Dendritic cell treated with granulocyte-macrophage colony-stimulating factor and Interleukin-4, amounts not matched to agents 40 ng/mL and 50 ng/mL, for 4 days (primary cell): ENCODE measurements around the gene C8G.

ENCODE experiments used
- H3K27ac Mint-ChIP-seq: one replicate; pipeline ENCODE4 v1.8.0; 2022; ENCODE audit warnings: mild to moderate bottlenecking, mixed read lengths
- H3K27me3 Mint-ChIP-seq: one replicate; pipeline ENCODE4 v1.8.0; 2022; ENCODE audit warnings: mild to moderate bottlenecking, mixed read lengths
- H3K36me3 Mint-ChIP-seq: one replicate; pipeline ENCODE4 v1.8.0; 2022; ENCODE audit warnings: low read depth, mixed read lengths
- H3K4me1 Mint-ChIP-seq: one replicate; pipeline ENCODE4 v1.8.0; 2022; ENCODE audit warnings: low read depth, mixed read lengths
- H3K4me3 Mint-ChIP-seq: one replicate; pipeline ENCODE4 v1.8.0; 2022; ENCODE audit warnings: mild to moderate bottlenecking, moderate library complexity, mixed read lengths
- H3K9me3 Mint-ChIP-seq: one replicate; pipeline ENCODE4 v1.8.0; 2022; ENCODE audit warnings: mixed read lengths
- intact Hi-C: fragments of 100-400 bp; cut with micrococcal nuclease; formaldehyde crosslinking; loops from one replicate; pipeline ENCODE4 v1.15.0; 2022

The C8G gene

DNA sequence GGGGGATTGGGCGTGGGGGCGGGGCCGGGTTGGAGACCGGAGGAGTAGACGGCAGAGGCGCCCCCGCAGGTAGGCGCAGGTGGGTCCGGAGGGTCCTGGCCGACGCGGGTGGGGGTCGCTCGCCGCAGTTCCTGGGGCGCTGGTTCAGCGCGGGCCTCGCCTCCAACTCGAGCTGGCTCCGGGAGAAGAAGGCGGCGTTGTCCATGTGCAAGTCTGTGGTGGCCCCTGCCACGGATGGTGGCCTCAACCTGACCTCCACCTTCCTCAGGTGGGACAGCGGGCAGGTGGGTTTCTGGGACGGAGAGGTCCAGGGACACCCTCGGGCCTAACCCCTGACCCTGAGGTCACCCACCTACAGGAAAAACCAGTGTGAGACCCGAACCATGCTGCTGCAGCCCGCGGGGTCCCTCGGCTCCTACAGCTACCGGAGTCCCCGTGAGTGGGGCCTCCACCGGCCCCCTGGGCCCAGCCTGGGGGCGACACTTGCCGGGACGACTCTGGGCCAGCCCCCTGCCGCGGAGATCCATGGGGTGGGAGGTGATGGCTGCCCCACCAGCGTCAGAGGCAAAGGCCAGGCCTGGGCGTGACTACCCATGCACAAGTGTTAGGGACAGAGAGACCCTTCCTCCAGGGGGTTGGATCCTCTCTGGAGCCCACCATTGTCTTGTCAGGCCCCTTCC lies 34.0 kb downstream of the C8G start:
- Mint-ChIP-seq H3K4me1 (peaks cover 31% of the 10 kb centered on the region), H3K4me3 (no peak overlapping the region), H3K27ac (no peak overlapping the region), H3K9me3 (no peaks in the 10 kb centered on the region), H3K27me3 (peaks cover 75% of the 10 kb centered on the region), H3K36me3 (no peaks in the 10 kb centered on the region)
- intact Hi-C loops: loop anchor here (1.0 kb wide), 1 partner anchor 13 kb away; the partner anchor contains the start of gene PAXX

DNA sequence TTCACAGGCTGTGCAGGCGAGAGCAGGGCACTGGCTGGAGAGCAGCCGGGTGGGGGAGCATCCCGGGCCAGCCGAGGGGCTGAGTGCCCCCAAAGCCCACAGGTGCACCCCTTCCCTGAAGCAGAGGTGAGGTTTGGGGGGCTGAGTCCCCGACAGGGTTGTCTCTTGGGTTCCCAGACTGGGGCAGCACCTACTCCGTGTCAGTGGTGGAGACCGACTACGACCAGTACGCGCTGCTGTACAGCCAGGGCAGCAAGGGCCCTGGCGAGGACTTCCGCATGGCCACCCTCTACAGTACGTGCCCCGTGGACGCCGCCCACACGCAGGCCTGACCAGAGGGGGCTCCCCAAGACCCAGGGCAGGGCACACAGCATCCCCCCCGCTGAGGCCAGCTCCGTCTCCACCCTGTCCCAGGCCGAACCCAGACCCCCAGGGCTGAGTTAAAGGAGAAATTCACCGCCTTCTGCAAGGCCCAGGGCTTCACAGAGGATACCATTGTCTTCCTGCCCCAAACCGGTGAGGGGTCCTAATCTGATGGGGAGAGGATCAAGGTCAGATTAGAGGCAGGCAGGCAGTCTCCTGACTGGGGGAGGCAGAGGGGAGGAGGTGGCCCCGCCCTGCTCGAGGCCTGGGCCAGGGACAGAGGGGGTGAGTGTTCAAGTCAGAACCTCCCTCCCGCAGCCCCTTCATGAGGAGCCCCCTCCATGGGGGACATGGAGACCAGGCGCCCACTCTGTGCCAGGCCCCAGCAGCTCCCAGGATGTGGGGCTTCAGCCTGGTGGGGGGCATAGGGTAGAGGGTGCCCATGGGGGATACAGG lies 34.9 kb downstream of the C8G start:
- Mint-ChIP-seq H3K4me1 (peaks cover 25% of the 10 kb centered on the region), H3K27me3 (peaks cover 81% of the 10 kb centered on the region), H3K4me3 (no peak overlapping the region), H3K9me3 (no peaks in the 10 kb centered on the region), H3K36me3 (no peaks in the 10 kb centered on the region), H3K27ac (no peak overlapping the region)
- intact Hi-C loops: no loop called here

DNA sequence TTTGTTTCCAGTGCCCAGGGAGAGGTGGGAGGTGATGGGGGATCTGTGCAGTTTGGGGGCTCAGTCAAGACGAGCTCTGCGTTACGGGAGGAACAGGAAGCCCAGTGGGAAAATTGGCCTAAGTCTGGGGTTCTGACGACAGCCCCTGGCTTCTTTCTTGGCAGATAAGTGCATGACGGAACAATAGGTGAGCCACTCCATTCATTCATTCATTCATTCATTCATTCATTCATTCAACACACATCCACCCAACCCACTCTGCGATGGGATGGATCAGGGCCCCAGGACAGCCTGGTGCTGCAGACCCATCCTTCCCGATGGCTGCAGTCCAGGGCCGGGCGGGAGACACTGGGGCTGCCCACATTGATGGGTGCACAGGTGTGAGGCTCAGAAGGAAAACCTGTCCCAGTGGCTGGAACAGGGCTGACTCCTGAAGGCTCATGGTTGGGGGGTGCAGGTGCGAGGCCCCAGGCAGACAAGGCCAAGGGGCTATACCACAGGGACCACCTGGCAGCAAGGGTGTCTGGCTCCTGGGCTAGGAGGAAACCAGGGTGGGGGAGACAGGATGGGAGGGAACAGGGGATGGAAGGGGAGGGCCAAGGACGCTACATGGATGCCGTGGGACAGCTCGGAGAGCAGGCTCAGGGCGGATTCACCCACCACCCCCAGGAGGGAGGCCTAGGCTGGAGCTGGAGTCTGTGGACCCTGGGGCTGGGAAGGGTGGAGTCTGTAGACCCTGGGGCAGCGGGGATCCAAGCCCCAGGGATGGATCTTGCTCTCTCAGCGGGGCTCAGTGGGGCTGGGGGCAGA lies 35.8 kb downstream of the C8G start:
- Mint-ChIP-seq H3K27me3 (peaks cover 77% of the 10 kb centered on the region), H3K36me3 (no peaks in the 10 kb centered on the region), H3K4me3 (no peak overlapping the region), H3K4me1 (peaks cover 17% of the 10 kb centered on the region), H3K27ac (no peak overlapping the region), H3K9me3 (no peaks in the 10 kb centered on the region)
- intact Hi-C loops: no loop called here

DNA sequence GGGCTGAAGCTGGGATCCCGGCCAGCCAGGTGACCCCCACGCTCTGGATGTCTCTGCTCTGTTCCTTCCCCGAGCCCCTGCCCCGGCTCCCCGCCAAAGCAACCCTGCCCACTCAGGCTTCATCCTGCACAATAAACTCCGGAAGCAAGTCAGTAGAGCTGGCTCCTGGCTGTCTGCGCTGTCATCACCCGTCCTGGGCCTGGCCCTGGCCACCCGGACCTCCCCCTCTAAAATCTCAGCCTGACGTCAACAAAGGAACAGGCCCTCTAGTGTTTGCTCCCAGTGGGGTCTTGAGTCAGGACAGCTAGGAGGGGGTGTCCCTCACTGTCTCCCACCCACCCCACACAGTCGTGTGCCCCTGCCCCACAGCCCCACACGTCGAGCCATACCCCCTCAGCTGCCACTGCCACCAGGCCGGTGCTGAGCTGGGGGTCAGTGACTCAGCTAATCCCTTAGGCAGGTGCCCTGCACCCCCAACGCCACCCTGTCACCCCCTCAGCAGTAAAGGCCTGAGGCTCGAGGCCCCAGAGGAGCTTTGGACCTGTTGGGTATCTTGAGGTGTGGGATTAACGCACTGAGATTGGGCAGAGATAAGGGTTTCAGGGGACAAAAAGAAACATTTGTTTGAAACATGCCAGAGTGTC lies 36.7 kb downstream of the C8G start:
- no peaks in the 10 kb centered on the region for H3K9me3 Mint-ChIP-seq
- intact Hi-C loops: no loop called here
- H3K4me3 Mint-ChIP-seq: no peak overlapping the region
- H3K4me1 Mint-ChIP-seq: peaks cover 8% of the 10 kb centered on the region
- H3K27ac Mint-ChIP-seq: no peak overlapping the region
- H3K36me3 Mint-ChIP-seq: no peaks in the 10 kb centered on the region
- H3K27me3 Mint-ChIP-seq: peaks cover 77% of the 10 kb centered on the region

DNA sequence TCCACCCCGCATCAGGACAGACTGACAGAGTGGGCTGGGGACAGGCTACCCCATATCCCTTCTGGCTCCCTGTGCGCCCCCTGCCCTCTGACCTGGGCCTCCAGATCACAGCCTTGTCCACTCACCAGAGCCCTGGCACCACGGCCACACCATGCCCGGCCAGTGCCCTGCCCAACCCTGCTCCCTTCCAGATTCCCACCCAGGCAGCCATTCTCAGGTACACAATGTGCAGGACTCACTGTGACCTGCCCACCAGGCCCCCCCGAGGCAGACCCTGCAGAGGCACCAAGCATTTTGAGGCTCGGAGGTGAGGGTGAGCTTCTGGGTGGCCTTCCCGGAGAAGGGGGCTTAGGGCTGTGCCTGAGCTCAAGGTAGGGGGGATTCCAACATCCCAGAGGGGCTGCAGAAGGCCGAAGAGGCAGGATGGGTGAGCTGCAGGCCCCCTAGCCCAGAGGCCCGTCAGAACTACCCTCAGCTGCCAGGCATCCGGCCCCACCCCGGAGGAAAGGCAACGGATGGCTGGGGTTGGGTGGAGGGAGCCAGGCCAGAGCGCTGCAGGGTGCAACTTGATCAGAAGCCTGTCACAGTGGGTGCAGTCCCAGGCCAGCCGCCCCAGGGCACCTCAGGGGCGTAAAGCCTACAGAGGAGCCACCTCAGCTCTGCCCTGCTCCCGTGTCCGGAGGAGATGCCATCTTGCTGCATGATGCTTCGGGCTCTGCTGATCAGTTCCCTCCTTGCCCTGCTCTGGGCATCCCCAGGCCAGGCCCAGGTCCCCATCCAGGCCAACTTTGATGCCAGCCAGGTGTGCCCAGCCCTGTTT lies 37.4 kb downstream of the C8G start, which contains the start of gene LCNL1:
LCNL1 (plus strand) TSS at position 762 of the 820 bp plus-strand sequence. CDS start 594 bp downstream, outside the sequence.
- intact Hi-C loops: no loop called here
- peaks cover 77% of the 10 kb centered on the region for H3K27me3 Mint-ChIP-seq
- peaks cover 4% of the 10 kb centered on the region for H3K4me1 Mint-ChIP-seq
- H3K9me3 Mint-ChIP-seq: no peaks in the 10 kb centered on the region
- H3K27ac Mint-ChIP-seq: no peak within 1 kb of the TSS
- no peaks in the 10 kb centered on the region for H3K36me3 Mint-ChIP-seq
- no peak within 1 kb of the TSS for H3K4me3 Mint-ChIP-seq

DNA sequence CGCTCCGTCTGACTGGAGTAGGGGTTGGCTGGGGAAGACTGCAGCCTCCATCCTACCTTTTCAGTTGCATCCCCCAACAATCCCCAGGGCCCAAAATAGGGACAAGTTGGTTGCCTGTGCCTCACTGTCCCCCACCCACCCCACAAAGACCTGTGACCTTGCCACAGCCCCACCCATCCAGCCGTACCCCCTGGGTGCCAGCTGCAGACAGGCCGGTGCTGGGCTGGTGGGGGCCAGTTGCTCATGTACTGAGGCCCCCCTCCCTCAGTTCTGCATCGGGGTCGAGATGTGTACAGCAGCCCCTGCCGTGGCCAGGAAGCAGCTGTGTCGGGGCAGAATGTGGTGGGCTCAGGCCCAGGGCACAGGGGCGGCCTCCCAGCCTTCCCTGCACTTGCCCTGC lies 38.1 kb downstream of the C8G start:
- peaks cover 78% of the 10 kb centered on the region for H3K27me3 Mint-ChIP-seq
- no peaks in the 10 kb centered on the region for H3K36me3 Mint-ChIP-seq
- H3K4me3 Mint-ChIP-seq: no peak overlapping the region

DNA sequence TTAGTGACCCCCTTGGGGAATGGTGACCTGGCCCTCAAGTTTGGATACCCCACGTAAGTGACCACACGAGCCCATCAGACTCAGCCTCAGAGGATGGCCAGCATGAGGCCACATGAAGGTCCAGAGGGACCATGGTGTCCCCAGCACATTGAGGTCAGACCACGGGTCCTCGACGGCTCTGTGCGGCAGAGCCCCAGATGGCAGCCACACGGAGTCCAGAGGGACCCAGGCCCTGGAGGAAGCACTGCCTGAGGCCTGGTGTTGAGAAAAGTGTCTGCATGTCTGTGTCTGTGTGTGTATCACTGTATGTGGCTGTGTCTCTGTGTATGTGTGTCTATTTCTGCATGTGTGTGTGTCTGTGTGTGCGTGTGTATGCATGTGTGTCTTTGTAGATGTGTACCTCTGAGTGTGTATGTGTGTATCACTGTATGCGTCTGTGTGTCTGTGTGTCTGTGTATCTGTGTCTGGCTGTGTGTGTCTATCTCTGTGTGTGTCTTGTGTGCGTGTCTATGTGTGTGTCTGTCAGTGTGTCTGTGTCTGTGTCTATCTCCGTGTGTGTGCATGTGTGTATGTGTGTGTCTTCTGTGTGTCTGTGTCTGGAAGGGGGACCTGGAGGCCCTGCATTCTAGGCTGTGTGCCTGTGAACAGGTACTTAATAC lies 38.7 kb downstream of the C8G start:
- Mint-ChIP-seq H3K4me1 (no peaks in the 10 kb centered on the region), H3K27ac (no peak overlapping the region), H3K9me3 (no peaks in the 10 kb centered on the region), H3K36me3 (no peaks in the 10 kb centered on the region), H3K4me3 (no peak overlapping the region), H3K27me3 (peaks cover 81% of the 10 kb centered on the region)
- intact Hi-C loops: no loop called here

More for the DNA sequence above, 38.1 kb downstream of the C8G start:
- intact Hi-C loops: no loop called here
- no peak overlapping the region for H3K27ac Mint-ChIP-seq
- H3K9me3 Mint-ChIP-seq: no peaks in the 10 kb centered on the region
- no peaks in the 10 kb centered on the region for H3K4me1 Mint-ChIP-seq

DNA sequence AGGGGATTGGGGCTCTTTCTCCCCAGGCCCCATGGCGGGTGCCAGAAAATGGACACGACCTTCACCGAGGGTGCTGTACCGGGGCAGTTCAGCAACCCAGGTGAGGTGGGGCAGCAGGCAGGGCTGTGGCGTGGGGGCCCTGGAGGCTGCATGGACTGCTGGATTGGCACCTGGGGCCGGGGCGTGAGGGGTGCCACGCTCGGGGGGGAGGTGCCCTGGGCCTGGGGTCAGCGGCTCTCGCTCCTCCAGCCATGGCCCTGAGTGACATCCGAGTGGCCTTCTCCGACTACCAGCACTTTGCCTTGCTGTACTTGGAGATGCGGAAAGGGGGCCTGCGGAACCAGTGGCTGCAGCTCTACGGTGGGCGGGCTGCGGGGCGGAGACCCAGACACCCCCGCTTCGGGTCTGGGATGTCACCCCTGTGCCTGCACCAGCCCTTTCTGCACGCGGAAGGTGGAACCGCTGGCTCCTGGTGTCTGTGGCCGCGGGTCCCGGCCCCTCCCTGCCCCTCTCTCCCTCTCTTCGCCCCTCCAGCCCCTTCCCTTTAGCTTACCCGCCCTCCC lies 39.5 kb downstream of the C8G start:
- Mint-ChIP-seq H3K36me3 (no peaks in the 10 kb centered on the region), H3K9me3 (no peaks in the 10 kb centered on the region), H3K4me3 (no peak overlapping the region), H3K27ac (no peak overlapping the region), H3K27me3 (peaks cover 83% of the 10 kb centered on the region), H3K4me1 (no peaks in the 10 kb centered on the region)
- intact Hi-C loops: no loop called here

DNA sequence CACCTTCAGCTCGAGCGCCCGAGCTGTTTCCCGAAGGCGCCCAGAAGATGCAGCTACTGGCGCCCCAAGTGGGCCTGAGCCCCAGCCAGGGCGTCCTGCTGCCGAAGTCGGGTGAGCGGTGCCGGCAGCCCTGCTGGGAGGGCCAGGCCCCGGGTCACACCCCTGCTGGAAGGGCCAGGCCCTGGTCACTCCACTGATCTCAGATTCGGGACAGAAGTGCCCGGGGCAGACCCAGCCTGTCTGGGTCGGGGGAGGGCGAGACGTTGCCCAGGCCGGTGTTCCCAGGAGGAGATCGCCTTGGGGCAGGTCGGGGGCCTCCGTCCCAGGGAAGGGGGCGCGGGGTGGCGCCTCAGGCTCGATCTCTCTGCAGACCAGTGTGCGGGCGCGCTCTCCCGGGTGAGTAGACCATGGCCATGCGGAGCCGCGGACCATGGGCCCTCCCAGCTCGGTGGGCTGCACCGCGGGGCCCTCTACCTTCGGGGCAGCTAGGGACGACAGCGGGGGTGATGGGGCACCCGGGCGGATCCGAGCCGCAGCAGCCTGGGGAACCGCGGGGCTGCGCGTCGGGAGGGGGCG lies 40.1 kb downstream of the C8G start:
- no peak overlapping the region for H3K4me3 Mint-ChIP-seq
- no peak overlapping the region for H3K27ac Mint-ChIP-seq
- intact Hi-C loops: no loop called here
- H3K36me3 Mint-ChIP-seq: no peaks in the 10 kb centered on the region
- H3K27me3 Mint-ChIP-seq: peaks cover 83% of the 10 kb centered on the region
- H3K9me3 Mint-ChIP-seq: no peaks in the 10 kb centered on the region
- no peaks in the 10 kb centered on the region for H3K4me1 Mint-ChIP-seq

DNA sequence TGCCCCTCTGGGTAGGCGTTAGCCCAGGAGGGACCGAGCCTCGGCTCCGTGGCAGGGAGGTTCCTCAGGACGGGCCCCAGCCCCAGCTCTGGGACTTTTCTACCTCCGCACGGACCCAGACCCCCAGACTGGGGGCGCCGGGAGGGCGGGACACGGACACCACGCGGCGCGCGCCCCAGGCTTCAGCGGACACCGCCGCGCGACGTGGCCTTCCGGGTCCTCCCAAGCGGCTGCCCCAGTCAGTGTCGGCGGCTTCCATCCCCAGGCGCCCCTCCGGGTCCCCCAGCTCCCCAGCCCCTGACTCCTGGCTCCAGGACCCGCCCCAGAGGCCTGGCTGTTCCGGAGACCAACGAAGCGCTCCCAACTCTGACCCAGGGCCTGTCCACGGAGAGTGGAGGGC lies 40.8 kb downstream of the C8G start:
- H3K4me1 Mint-ChIP-seq: peaks cover 4% of the 10 kb centered on the region
- intact Hi-C loops: no loop called here
- H3K27me3 Mint-ChIP-seq: peaks cover 81% of the 10 kb centered on the region
- H3K4me3 Mint-ChIP-seq: no peak overlapping the region
- no peak overlapping the region for H3K27ac Mint-ChIP-seq
- no peaks in the 10 kb centered on the region for H3K36me3 Mint-ChIP-seq
- no peaks in the 10 kb centered on the region for H3K9me3 Mint-ChIP-seq

DNA sequence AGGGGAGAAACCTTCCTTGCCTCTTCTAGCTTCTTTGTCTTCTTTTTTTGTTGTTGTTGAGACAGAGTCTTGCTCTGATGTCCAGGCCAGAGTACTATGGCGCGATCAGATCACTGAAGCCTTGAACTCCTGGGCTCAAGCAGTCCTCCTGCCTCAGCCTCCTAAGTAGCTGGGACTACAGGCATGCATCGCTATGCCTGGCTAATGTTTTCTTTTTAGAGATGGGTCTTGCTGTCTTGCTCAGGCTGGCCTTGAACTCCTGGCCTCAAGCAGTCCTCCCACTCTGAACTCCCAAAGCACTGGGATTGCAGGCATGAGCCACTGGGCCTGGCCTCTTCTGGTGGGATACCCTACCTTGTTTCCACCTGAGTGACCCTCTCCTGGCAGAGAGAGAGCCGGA lies 43.8 kb downstream of the C8G start:
- Mint-ChIP-seq H3K36me3 (peaks cover 14% of the 10 kb centered on the region), H3K27me3 (peaks cover 59% of the 10 kb centered on the region), H3K9me3 (no peaks in the 10 kb centered on the region), H3K4me1 (peaks cover 28% of the 10 kb centered on the region), H3K4me3 (no peak overlapping the region), H3K27ac (no peak overlapping the region)
- intact Hi-C loops: no loop called here

DNA sequence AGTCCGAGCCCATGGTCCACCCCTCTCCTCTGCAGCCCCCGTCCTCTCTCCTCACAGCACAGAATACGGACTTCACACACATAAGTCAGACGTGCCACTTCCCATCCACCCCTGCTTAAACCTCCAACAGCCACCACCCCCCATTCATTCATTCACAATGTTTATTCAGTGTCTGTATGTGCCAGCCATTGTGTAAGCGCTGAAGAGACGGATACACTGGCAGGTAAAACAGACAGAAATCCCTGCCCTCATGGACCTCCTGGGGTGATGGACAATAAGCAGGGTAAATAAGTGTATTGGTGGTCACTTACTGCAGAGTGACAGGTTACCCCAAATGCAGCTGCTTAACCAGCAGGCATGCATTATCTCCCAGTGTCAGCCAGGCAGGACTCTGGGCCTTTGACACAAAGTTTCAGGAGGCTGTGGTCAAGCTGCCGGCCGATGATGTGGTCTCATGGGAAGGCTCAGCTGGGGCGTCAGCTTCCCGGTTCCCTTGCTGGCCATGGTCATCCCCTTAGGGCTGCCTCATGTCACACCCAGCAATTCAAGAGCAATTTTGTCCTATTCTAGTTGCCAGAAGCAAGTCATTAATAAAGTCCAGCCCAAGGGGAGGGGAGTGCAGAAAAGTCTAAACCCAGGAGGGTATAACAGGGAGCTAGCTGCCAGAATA lies 45.3 kb downstream of the C8G start:
- H3K4me3 Mint-ChIP-seq: no peak overlapping the region
- peak overlapping the region; percentile 88 for H3K27ac Mint-ChIP-seq
- peaks cover 22% of the 10 kb centered on the region for H3K36me3 Mint-ChIP-seq
- H3K9me3 Mint-ChIP-seq: no peaks in the 10 kb centered on the region
- peaks cover 35% of the 10 kb centered on the region for H3K4me1 Mint-ChIP-seq
- peaks cover 57% of the 10 kb centered on the region for H3K27me3 Mint-ChIP-seq
- intact Hi-C loops: loop anchor here (10.0 kb wide), 1 partner anchor 46 kb away; the partner anchor contains the start of genes C8G and FBXW5
